ENCODE measurements around the gene SLC25A5.
A peak's percentile ranks its signal among the peaks of the same experiment; 100 is the strongest.
"Not testable (repeated sequence)": the region's sequence is repeated elsewhere in the genome, so short reads cannot be mapped to it uniquely, and the experiment has no call there.

SLC25A5 gene

GRCh38 chrX:119502727-119503483 is 34.7 kb downstream of the SLC25A5 start:
- Mint-ChIP-seq H3K36me3 (ENCODE audit: insufficient read depth) (no peaks in the 10 kb centered on the region), H3K27ac (peak overlapping the region in 1 of 2 donors; percentile 53), H3K9me3 (no peaks in the 10 kb centered on the region), H3K4me1 (ENCODE audit: low read depth in 2 of 2) (peaks cover 0 to 9% of the 10 kb centered on the region in 2 donors), H3K4me3 (no peak overlapping the region), H3K27me3 (no peaks in the 10 kb centered on the region)
- no peak for DNase-seq
- peak; percentile 76 for ATAC-seq (replicated peaks)

DNA sequence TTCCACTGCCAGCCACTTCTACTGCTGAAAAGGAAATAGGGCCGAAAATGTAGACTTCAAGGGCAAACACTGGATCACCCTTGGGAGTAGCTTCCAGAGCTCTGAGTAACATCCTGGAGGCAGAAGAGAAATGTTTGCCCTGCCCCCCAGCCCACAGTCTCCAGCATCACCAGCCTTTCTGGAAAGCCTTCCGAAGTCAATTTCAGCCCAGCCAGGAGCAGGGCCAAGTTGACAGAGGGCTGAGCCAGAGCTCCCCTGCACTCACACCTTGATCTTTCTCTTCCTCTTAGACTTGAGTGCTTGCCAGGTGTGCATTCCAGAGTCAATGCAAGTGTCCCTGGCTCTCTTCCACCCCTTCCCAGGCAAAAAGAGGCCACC is 35.2 kb downstream of the SLC25A5 start:
- no peak overlapping the region for H3K4me3 Mint-ChIP-seq
- H3K27me3 Mint-ChIP-seq = no peaks in the 10 kb centered on the region
- DNase-seq (no peak), ATAC-seq (replicated peaks) (no peak)
- peaks cover 0 to 9% of the 10 kb centered on the region in 2 donors for H3K4me1 Mint-ChIP-seq (ENCODE audit: low read depth in 2 of 2)
- no peaks in the 10 kb centered on the region for H3K36me3 Mint-ChIP-seq (ENCODE audit: insufficient read depth)
- H3K9me3 Mint-ChIP-seq = no peaks in the 10 kb centered on the region
- H3K27ac Mint-ChIP-seq = no peak overlapping the region

GRCh38 chrX:119505145-119505544 is 36.9 kb downstream of the SLC25A5 start:
- not testable (repeated sequence) for H3K4me1 Mint-ChIP-seq (ENCODE audit: low read depth in 2 of 2); H3K36me3 Mint-ChIP-seq (ENCODE audit: insufficient read depth); H3K4me3 Mint-ChIP-seq; H3K27ac Mint-ChIP-seq; ATAC-seq (replicated peaks); H3K27me3 Mint-ChIP-seq; H3K9me3 Mint-ChIP-seq; DNase-seq

DNA sequence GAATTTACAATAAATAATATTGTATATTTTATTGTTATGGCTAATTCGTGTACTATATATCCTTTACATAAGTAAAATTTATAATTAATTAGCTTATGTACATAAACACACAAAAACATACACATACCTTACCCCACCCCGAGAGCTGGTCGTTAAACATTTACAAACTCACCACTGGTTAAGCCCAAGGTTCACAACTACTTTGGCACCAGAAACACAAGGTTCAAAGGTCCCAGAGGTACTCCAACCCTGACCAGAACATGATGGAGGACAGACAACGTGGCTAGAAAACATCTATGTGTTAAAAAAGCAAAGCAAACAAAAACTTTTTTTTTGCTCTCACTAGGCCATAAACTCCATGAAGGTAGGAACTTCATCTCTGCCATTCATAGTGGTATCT is 37.7 kb downstream of the SLC25A5 start:
- Mint-ChIP-seq H3K9me3 (no peaks in the 10 kb centered on the region), H3K27ac (no peak overlapping the region), H3K4me3 (no peak overlapping the region), H3K27me3 (no peaks in the 10 kb centered on the region), H3K4me1 (ENCODE audit: low read depth in 2 of 2) (peaks cover 0 to 9% of the 10 kb centered on the region in 2 donors), H3K36me3 (ENCODE audit: insufficient read depth) (peaks cover 4% of the 10 kb centered on the region)
- no peak for ATAC-seq (replicated peaks)
- DNase-seq = no peak

DNA sequence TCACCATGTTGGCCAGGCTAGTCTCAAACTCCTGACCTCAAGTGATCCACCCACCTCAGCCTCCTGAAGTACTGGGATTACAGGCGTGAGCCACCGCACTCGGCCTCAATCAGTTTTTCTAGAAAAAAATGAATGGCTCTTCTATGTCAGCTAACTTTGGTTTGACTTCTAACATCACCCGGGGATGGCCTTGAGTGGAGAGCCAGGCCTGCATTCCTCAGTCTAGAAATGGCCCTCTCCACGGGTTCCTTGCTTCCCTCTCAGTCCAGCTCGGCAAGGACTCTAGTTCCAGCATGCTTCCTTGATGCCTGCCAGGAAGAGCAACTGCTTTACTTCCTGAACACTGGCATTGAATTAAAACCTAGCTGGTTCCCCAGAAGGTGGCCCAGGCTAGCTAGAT is 39.0 kb downstream of the SLC25A5 start:
- Mint-ChIP-seq H3K27me3 (no peaks in the 10 kb centered on the region), H3K36me3 (ENCODE audit: insufficient read depth) (peaks cover 4% of the 10 kb centered on the region), H3K4me1 (ENCODE audit: low read depth in 2 of 2) (peaks cover 0 to 6% of the 10 kb centered on the region in 2 donors), H3K9me3 (no peaks in the 10 kb centered on the region), H3K4me3 (no peak overlapping the region), H3K27ac (no peak overlapping the region)
- ATAC-seq (replicated peaks) (no peak), DNase-seq (no peak)

DNA sequence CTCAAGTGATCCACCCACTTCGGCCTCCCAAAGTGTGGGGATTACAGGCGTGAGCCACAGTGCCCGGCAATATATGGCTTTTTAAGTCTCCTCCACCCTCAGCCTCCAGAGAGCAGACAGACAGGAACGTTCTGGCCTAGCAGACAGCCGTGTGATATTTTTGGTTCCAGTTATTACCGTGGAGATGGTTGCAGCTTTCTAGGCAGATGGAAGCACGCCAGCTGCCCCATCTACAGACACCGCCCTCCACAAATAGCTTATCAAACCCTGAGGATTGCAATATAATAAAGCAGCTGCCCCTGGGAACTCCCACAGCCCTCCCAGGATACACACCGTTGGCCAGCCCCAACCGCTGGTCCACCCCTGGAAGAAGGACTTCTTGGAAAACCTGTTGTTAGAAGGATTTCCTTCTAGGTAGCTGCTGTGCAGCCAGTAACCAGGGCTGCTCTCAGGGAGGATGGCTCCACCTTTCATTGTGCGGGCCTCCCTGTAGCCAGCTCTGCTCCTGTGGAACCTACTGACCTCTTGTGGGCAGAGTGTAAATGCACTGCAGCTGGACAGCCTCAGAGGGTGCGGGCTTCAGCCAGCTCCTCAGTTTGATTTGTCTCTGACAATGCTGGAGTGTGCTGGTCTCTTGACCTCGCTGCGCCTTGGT is 44.0 kb downstream of the SLC25A5 start:
- DNase-seq = no peak
- Mint-ChIP-seq H3K4me1 (ENCODE audit: low read depth in 2 of 2) (peaks cover 0 to 4% of the 10 kb centered on the region in 2 donors), H3K4me3 (no peak overlapping the region), H3K27me3 (no peaks in the 10 kb centered on the region), H3K27ac (no peak overlapping the region), H3K9me3 (no peaks in the 10 kb centered on the region), H3K36me3 (ENCODE audit: insufficient read depth) (peaks cover 4% of the 10 kb centered on the region)
- no peak for ATAC-seq (replicated peaks)

GRCh38 chrX:119516157-119516702 is 48.0 kb downstream of the SLC25A5 start:
- H3K9me3 Mint-ChIP-seq = no peaks in the 10 kb centered on the region
- no peaks in the 10 kb centered on the region for H3K27me3 Mint-ChIP-seq
- peak; percentile 29 to 38 (median 35) for DNase-seq
- ATAC-seq (replicated peaks) = peak; percentile 93
- no peak overlapping the region for H3K4me3 Mint-ChIP-seq
- peak overlapping the region in 1 of 2 donors; percentile 9 for H3K27ac Mint-ChIP-seq
- peaks cover 0 to 3% of the 10 kb centered on the region in 2 donors for H3K4me1 Mint-ChIP-seq (ENCODE audit: low read depth in 2 of 2)
- H3K36me3 Mint-ChIP-seq (ENCODE audit: insufficient read depth) = no peaks in the 10 kb centered on the region

- Mint-ChIP-seq H3K36me3 (ENCODE audit: insufficient read depth) (no peaks in the 10 kb centered on the region), H3K9me3 (no peaks in the 10 kb centered on the region), H3K4me1 (ENCODE audit: low read depth in 2 of 2) (peaks cover 0 to 3% of the 10 kb centered on the region in 2 donors), H3K27ac (no peak overlapping the region), H3K4me3 (no peak overlapping the region), H3K27me3 (no peaks in the 10 kb centered on the region)
- no peak for ATAC-seq (replicated peaks)
- no peak for DNase-seq
Observed at GRCh38 chrX:119518371-119518770, 50.1 kb downstream of the SLC25A5 start.

Data from effector memory CD8-positive, alpha-beta T cell (primary cell).